MCF 10A (cell line): Measurements from ENCODE around the gene GYG2. TPM values are rescaled to one million over a fixed set of nuclear protein-coding genes. Genes with fewer than 3 reads are reported as not detected.
"Not testable (repeated sequence)": the region's sequence is repeated elsewhere in the genome, so short reads cannot be mapped to it uniquely, and the experiment has no call there.

Source experiments
- BruUV-seq: library from RNA; stranded (reverse); fragments of 400-500 nt; replicated peaks from 2 replicates; lab custom pipeline; 2021; lab: Mats Ljungman, UMichigan
- CTCF ChIA-PET: fragments of 300-600 bp; sonication (Branson Sonifier 250); formaldehyde crosslinking; extraction: SDS; loops from one replicate; lab custom pipeline; 2021; ENCODE audit warnings: antibody characterized with exemption, inconsistent platforms; lab: Yijun Ruan, JAX
- POLR2A ChIA-PET: fragments of 300-600, 350-650 bp; sonication (Branson Sonifier 250); formaldehyde crosslinking; extraction: SDS; loops from one replicate; lab custom pipeline; 2020; ENCODE audit warnings: antibody characterized with exemption, inconsistent platforms; lab: Yijun Ruan, JAX
- DNase-seq: peaks from one replicate; pipeline ENCODE4 v3.0.0-alpha.2; 2018; ENCODE audit not compliant: unreplicated experiment
- H3K27ac Mint-ChIP-seq: one replicate; pipeline ENCODE4 v1.8.0; 2022; ENCODE audit warnings: mild to moderate bottlenecking, low read depth, mixed read lengths; ENCODE audit not compliant: unreplicated experiment
- H3K27me3 Mint-ChIP-seq: one replicate; pipeline ENCODE4 v1.8.0; 2022; ENCODE audit warnings: mixed read lengths; ENCODE audit not compliant: insufficient read depth, unreplicated experiment
- H3K36me3 Mint-ChIP-seq: one replicate; pipeline ENCODE4 v1.8.0; 2022; ENCODE audit warnings: mild to moderate bottlenecking, moderate library complexity, mixed read lengths; ENCODE audit not compliant: insufficient read depth, unreplicated experiment
- H3K4me1 Mint-ChIP-seq: one replicate; pipeline ENCODE4 v1.8.0; 2022; ENCODE audit warnings: mixed read lengths; ENCODE audit not compliant: insufficient read depth, unreplicated experiment
- H3K4me3 Mint-ChIP-seq: one replicate; pipeline ENCODE4 v1.8.0; 2022; ENCODE audit warnings: mild to moderate bottlenecking, moderate library complexity, mixed read lengths; ENCODE audit not compliant: unreplicated experiment
- H3K9me3 Mint-ChIP-seq: one replicate; pipeline ENCODE4 v1.8.0; 2022; ENCODE audit warnings: mixed read lengths; ENCODE audit not compliant: unreplicated experiment
- CTCF ChIP-seq: fragments of 200-600 bp; IDR thresholded peaks from one replicate; pipeline ENCODE4 v1.8.0; 2022; ENCODE audit warnings: antibody characterized with exemption, mild to moderate bottlenecking; ENCODE audit not compliant: unreplicated experiment
- intact Hi-C: fragments of 100-400 bp; cut with micrococcal nuclease; formaldehyde crosslinking; loops from 2 replicates; pipeline ENCODE4 v1.14.1; 2022
- total RNA-seq: library from RNA; stranded (reverse); gene quantifications from 2 replicates; pipeline ENCODE4 v1.2.3, GENCODE V29; 2022

GYG2 gene
- total RNA-seq, 1 experiment from 2014 or later = not detected

- BruUV-seq = no TSS peak
- no peak for DNase-seq
- peaks cover 5% of the 10 kb centered on the region for H3K4me1 Mint-ChIP-seq
- ChIA-PET CTCF (no interaction called here), POLR2A (no interaction called here)
- no peak for TF ChIP-seq CTCF
- intact Hi-C loops = no loop called here
- H3K4me3 Mint-ChIP-seq = no peak overlapping the region
- H3K9me3 Mint-ChIP-seq = no peaks in the 10 kb centered on the region
- no peak overlapping the region for H3K27ac Mint-ChIP-seq
- H3K27me3 Mint-ChIP-seq = peaks cover 27% of the 10 kb centered on the region
- H3K36me3 Mint-ChIP-seq = peaks cover 5% of the 10 kb centered on the region
Measured at GRCh38 chrX:2788980-2789379, 39.8 kb upstream of the GYG2 start.

GRCh38 chrX:2789569-2789968, 39.2 kb upstream of the GYG2 start:
- ChIA-PET POLR2A (no interaction called here), CTCF (no interaction called here)
- H3K9me3 Mint-ChIP-seq = no peaks in the 10 kb centered on the region
- H3K4me3 Mint-ChIP-seq = no peak overlapping the region
- no TSS peak for BruUV-seq
- H3K27ac Mint-ChIP-seq = no peak overlapping the region
- H3K27me3 Mint-ChIP-seq = peaks cover 29% of the 10 kb centered on the region
- peaks cover 5% of the 10 kb centered on the region for H3K4me1 Mint-ChIP-seq
- H3K36me3 Mint-ChIP-seq = peaks cover 5% of the 10 kb centered on the region
- DNase-seq = no peak
- no peak for TF ChIP-seq CTCF
- intact Hi-C loops = no loop called here

GRCh38 chrX:2793752-2794151, 35.0 kb upstream of the GYG2 start:
- Mint-ChIP-seq H3K36me3 (no peaks in the 10 kb centered on the region), H3K4me1 (peaks cover 5% of the 10 kb centered on the region), H3K27ac (no peak overlapping the region), H3K9me3 (no peaks in the 10 kb centered on the region), H3K27me3 (peaks cover 29% of the 10 kb centered on the region), H3K4me3 (no peak overlapping the region)
- ChIA-PET POLR2A (no interaction called here), CTCF (interaction anchor here (1.8 kb wide), 1 partner anchor 25 kb away, joined by 4 read pairs; no protein-coding TSS in a partner anchor)
- no peak for DNase-seq
- no peak for TF ChIP-seq CTCF
- no TSS peak for BruUV-seq
- intact Hi-C loops = no loop called here

- ChIA-PET POLR2A (no interaction called here), CTCF (interaction anchor here (1.8 kb wide), 1 partner anchor 25 kb away, joined by 4 read pairs; no protein-coding TSS in a partner anchor)
- H3K36me3 Mint-ChIP-seq = no peaks in the 10 kb centered on the region
- H3K27ac Mint-ChIP-seq = no peak overlapping the region
- TF ChIP-seq CTCF = no peak
- intact Hi-C loops = no loop called here
- H3K9me3 Mint-ChIP-seq = no peaks in the 10 kb centered on the region
- peaks cover 29% of the 10 kb centered on the region for H3K27me3 Mint-ChIP-seq
- no peak overlapping the region for H3K4me3 Mint-ChIP-seq
- BruUV-seq = no TSS peak
- peaks cover 5% of the 10 kb centered on the region for H3K4me1 Mint-ChIP-seq
- DNase-seq = no peak
Measured at GRCh38 chrX:2794336-2794735, 34.4 kb upstream of the GYG2 start.

GRCh38 chrX:2796808-2797207, 31.9 kb upstream of the GYG2 start:
- not testable (repeated sequence) for BruUV-seq

More at GRCh38 chrX:2796808-2797207, 31.9 kb upstream of the GYG2 start:
- POLR2A ChIA-PET, H3K9me3 Mint-ChIP-seq, H3K4me1 Mint-ChIP-seq, H3K4me3 Mint-ChIP-seq, DNase-seq, H3K27ac Mint-ChIP-seq, H3K36me3 Mint-ChIP-seq, intact Hi-C loops, CTCF ChIA-PET: not testable (repeated sequence)
- peaks cover 20% of the 10 kb centered on the region for H3K27me3 Mint-ChIP-seq
